Endothelial cell (in vitro differentiated cells): ENCODE measurements around the gene CHN2. TPM values are rescaled to one million over a fixed set of nuclear protein-coding genes. Genes with fewer than 3 reads are reported as not detected.

ENCODE experiments used
- DNase-seq: peaks from one replicate; pipeline ENCODE4 v3.0.0; 2021; ENCODE audit warnings: low spot score
- H3K27ac Mint-ChIP-seq: one replicate; pipeline ENCODE4 v1.8.0; 2021; ENCODE audit warnings: mixed read lengths, inconsistent platforms; ENCODE audit not compliant: unreplicated experiment
- H3K27me3 Mint-ChIP-seq: one replicate; pipeline ENCODE4 v1.8.0; 2021; ENCODE audit warnings: mild to moderate bottlenecking, moderate library complexity, mixed read lengths, inconsistent platforms; ENCODE audit not compliant: unreplicated experiment
- H3K36me3 Mint-ChIP-seq: one replicate; pipeline ENCODE4 v1.8.0; 2021; ENCODE audit warnings: mild to moderate bottlenecking, low read depth, mixed read lengths, inconsistent platforms; ENCODE audit not compliant: unreplicated experiment
- H3K4me1 Mint-ChIP-seq: one replicate; pipeline ENCODE4 v1.8.0; 2021; ENCODE audit warnings: mild to moderate bottlenecking, mixed read lengths, inconsistent platforms; ENCODE audit not compliant: unreplicated experiment
- H3K4me3 Mint-ChIP-seq: one replicate; pipeline ENCODE4 v1.8.0; 2021; ENCODE audit warnings: mild to moderate bottlenecking, mixed read lengths, inconsistent platforms; ENCODE audit not compliant: unreplicated experiment
- H3K9me3 Mint-ChIP-seq: one replicate; pipeline ENCODE4 v1.8.0; 2021; ENCODE audit warnings: mixed read lengths, inconsistent platforms; ENCODE audit not compliant: unreplicated experiment
- CTCF ChIP-seq: fragments of 200-600 bp; sonication (generic); IDR thresholded peaks from one replicate; pipeline ENCODE4 v1.5.0; 2021; ENCODE audit warnings: antibody characterized with exemption; ENCODE audit not compliant: unreplicated experiment
- total RNA-seq: library from RNA; stranded (reverse); fragmentation: NEBNext Ultra II Directional; extraction: Animal tissue kit (Norgen Biotek cat#: 25700); gene quantifications from one replicate; pipeline ENCODE4 v1.2.1, GENCODE V29; 2021; ENCODE audit not compliant: unreplicated experiment

Gene CHN2
- total RNA-seq, 1 donor from 2014 or later = 3.4 TPM

- TF ChIP-seq CTCF = no peak
- DNase-seq = no peak
- Mint-ChIP-seq H3K4me1 (no peaks in the 10 kb centered on the region), H3K27ac (no peak overlapping the region), H3K36me3 (no peaks in the 10 kb centered on the region), H3K4me3 (no peak overlapping the region), H3K27me3 (no peaks in the 10 kb centered on the region), H3K9me3 (no peaks in the 10 kb centered on the region)
These were observed 154.8 kb downstream of the CHN2 start for GRCh38 chr7:29349362-29349761.

GRCh38 chr7:29350351-29350750 lies 155.8 kb downstream of the CHN2 start:
- TF ChIP-seq CTCF = no peak
- no peaks in the 10 kb centered on the region for H3K36me3 Mint-ChIP-seq
- DNase-seq = no peak
- H3K27ac Mint-ChIP-seq = no peak overlapping the region
- no peaks in the 10 kb centered on the region for H3K4me1 Mint-ChIP-seq
- no peaks in the 10 kb centered on the region for H3K9me3 Mint-ChIP-seq
- no peak overlapping the region for H3K4me3 Mint-ChIP-seq
- no peaks in the 10 kb centered on the region for H3K27me3 Mint-ChIP-seq

- no peaks in the 10 kb centered on the region for H3K9me3 Mint-ChIP-seq
- no peak overlapping the region for H3K4me3 Mint-ChIP-seq
- no peaks in the 10 kb centered on the region for H3K27me3 Mint-ChIP-seq
- no peak overlapping the region for H3K27ac Mint-ChIP-seq
- no peak for DNase-seq
- no peaks in the 10 kb centered on the region for H3K4me1 Mint-ChIP-seq
- no peaks in the 10 kb centered on the region for H3K36me3 Mint-ChIP-seq
- no peak for TF ChIP-seq CTCF
These were observed 157.5 kb downstream of the CHN2 start for GRCh38 chr7:29352041-29352440.

- H3K27me3 Mint-ChIP-seq = no peaks in the 10 kb centered on the region
- TF ChIP-seq CTCF = no peak
- H3K36me3 Mint-ChIP-seq = no peaks in the 10 kb centered on the region
- H3K27ac Mint-ChIP-seq = no peak overlapping the region
- DNase-seq = no peak
- no peak overlapping the region for H3K4me3 Mint-ChIP-seq
- no peaks in the 10 kb centered on the region for H3K9me3 Mint-ChIP-seq
- no peaks in the 10 kb centered on the region for H3K4me1 Mint-ChIP-seq
These were observed 159.2 kb downstream of the CHN2 start for GRCh38 chr7:29353810-29354209.

GRCh38 chr7:29354340-29354739 lies 159.8 kb downstream of the CHN2 start:
- Mint-ChIP-seq H3K27me3 (no peaks in the 10 kb centered on the region), H3K27ac (no peak overlapping the region), H3K4me3 (no peak overlapping the region), H3K36me3 (no peaks in the 10 kb centered on the region), H3K4me1 (no peaks in the 10 kb centered on the region), H3K9me3 (no peaks in the 10 kb centered on the region)
- no peak for TF ChIP-seq CTCF
- DNase-seq = no peak
